ENCODE results near the gene FAR1. TPM values are rescaled to one million over a fixed set of nuclear protein-coding genes. Genes with fewer than 3 reads are reported as not detected.

The FAR1 gene
- polyA plus RNA-seq, 1 donor from 2014 or later = 110 TPM

DNA sequence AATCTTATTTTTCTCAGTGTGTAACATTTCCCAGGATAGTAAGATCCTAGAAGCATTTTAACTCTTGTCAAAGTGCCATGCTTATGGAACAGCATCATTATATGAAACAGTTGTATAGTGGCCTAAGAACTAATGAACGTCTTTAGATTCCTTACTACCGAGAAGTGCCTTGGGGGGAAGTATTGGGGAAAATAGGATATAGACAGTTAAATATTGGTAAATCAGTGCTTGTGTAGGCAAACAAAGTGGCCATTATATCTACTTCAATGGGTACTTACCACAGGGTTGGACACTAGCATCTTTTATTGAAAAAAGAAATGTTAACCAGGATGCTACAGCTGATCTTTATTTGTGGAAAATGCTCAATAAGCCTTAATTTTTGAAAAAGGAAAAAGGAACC is 11.3 kb downstream of the FAR1 start:
- Histone ChIP-seq H3K4me2 (ENCODE audit: low read length) (no peak overlapping the region), H2AFZ (ENCODE audit: low read depth, low read length) (no peak overlapping the region), H3F3A (ENCODE audit: insufficient read depth, low read length, poor library complexity, severe bottlenecking) (no peaks in the 10 kb centered on the region), H4K20me1 (ENCODE audit: insufficient read depth) (no peaks in the 10 kb centered on the region), H3K36me3 (ENCODE audit: insufficient read depth, low read length) (no peaks in the 10 kb centered on the region), H3K27me3 (ENCODE audit: insufficient read depth, low read depth, low read length) (no peaks in the 10 kb centered on the region), H3K9ac (ENCODE audit: low read length) (no peak overlapping the region), H3K9me3 (ENCODE audit: low read length) (no peaks in the 10 kb centered on the region), H3K4me3 (ENCODE audit: low read length) (no peak overlapping the region), H3K79me2 (replicated peaks; ENCODE audit: insufficient read depth, low read length) (peaks cover 89% of the 10 kb centered on the region), H3K9me2 (ENCODE audit: insufficient read depth, low read length) (no peaks in the 10 kb centered on the region), H3K27ac (ENCODE audit: low read length) (no peak overlapping the region)
- no peak for TF ChIP-seq SMC3 (conservative IDR thresholded peaks at IDR 0.05; ENCODE audit: poor library complexity)

DNA sequence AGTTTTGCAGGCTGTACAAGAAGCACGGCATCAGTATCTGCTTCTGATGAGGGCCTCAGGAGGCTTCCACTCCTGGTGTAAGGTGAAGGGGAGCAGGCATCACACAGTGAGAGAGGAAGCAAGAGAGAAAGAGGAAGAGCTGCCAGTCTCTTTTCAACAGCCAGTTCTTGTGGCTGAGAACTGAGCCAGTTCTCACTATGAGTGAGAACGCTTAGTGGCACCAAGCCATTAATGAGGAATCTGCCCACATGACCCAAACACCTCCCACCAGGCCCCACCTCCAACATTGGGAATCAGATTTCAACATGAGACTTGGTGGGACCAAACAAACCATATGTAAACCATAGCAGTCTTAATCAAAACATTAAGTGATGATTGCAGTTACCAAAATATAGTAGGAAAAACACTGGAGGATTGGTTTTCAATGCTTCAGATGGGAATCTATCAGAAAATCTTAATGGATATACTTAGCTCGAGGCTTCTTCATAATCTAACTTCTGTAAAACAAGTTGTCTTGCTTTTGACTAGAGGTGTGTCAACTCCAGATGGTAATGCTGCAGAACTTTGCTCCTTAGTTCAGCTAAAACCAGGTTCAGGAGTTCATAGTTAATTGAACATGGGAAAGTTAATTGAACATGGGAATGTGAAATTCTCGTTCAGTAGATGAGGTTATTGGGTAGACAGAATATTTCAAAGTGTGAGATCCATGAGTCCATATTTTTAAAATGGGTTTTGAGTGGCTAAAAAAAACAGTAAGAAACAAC is 12.2 kb downstream of the FAR1 start:
- Histone ChIP-seq H3K79me2 (replicated peaks; ENCODE audit: insufficient read depth, low read length) (peaks cover 85% of the 10 kb centered on the region), H3K27ac (ENCODE audit: low read length) (no peak overlapping the region), H3K9ac (ENCODE audit: low read length) (no peak overlapping the region), H2AFZ (ENCODE audit: low read depth, low read length) (no peak overlapping the region), H3K4me2 (ENCODE audit: low read length) (no peak overlapping the region), H3K4me3 (ENCODE audit: low read length) (no peak overlapping the region), H3F3A (ENCODE audit: insufficient read depth, low read length, poor library complexity, severe bottlenecking) (no peaks in the 10 kb centered on the region), H4K20me1 (ENCODE audit: insufficient read depth) (no peaks in the 10 kb centered on the region), H3K9me2 (ENCODE audit: insufficient read depth, low read length) (no peaks in the 10 kb centered on the region), H3K9me3 (ENCODE audit: low read length) (no peaks in the 10 kb centered on the region), H3K36me3 (ENCODE audit: insufficient read depth, low read length) (no peaks in the 10 kb centered on the region), H3K27me3 (ENCODE audit: insufficient read depth, low read depth, low read length) (no peaks in the 10 kb centered on the region)
- TF ChIP-seq POLR2AphosphoS5 (IDR thresholded peaks at IDR 0.05) = no peak
- TF ChIP-seq EZH2 (IDR thresholded peaks at IDR 0.05; ENCODE audit: borderline replicate concordance, insufficient read depth, low read length, poor library complexity, severe bottlenecking) = no peak
- TF ChIP-seq, protein P1, sequence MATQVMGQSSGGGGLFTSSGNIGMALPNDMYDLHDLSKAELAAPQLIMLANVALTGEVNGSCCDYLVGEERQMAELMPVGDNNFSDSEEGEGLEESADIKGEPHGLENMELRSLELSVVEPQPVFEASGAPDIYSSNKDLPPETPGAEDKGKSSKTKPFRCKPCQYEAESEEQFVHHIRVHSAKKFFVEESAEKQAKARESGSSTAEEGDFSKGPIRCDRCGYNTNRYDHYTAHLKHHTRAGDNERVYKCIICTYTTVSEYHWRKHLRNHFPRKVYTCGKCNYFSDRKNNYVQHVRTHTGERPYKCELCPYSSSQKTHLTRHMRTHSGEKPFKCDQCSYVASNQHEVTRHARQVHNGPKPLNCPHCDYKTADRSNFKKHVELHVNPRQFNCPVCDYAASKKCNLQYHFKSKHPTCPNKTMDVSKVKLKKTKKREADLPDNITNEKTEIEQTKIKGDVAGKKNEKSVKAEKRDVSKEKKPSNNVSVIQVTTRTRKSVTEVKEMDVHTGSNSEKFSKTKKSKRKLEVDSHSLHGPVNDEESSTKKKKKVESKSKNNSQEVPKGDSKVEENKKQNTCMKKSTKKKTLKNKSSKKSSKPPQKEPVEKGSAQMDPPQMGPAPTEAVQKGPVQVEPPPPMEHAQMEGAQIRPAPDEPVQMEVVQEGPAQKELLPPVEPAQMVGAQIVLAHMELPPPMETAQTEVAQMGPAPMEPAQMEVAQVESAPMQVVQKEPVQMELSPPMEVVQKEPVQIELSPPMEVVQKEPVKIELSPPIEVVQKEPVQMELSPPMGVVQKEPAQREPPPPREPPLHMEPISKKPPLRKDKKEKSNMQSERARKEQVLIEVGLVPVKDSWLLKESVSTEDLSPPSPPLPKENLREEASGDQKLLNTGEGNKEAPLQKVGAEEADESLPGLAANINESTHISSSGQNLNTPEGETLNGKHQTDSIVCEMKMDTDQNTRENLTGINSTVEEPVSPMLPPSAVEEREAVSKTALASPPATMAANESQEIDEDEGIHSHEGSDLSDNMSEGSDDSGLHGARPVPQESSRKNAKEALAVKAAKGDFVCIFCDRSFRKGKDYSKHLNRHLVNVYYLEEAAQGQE (IDR thresholded peaks at IDR 0.05; ENCODE audit: borderline replicate concordance) = no peak
- no peak for TF ChIP-seq TAF1 (IDR thresholded peaks at IDR 0.05; ENCODE audit: low read depth)
- TF ChIP-seq MXI1 (conservative IDR thresholded peaks at IDR 0.05; ENCODE audit: poor library complexity, severe bottlenecking) = no peak
- TF ChIP-seq EP300 (conservative IDR thresholded peaks at IDR 0.05; ENCODE audit: poor library complexity, severe bottlenecking) = no peak
- TF ChIP-seq RAD21 (conservative IDR thresholded peaks at IDR 0.05) = no peak
- no peak for TF ChIP-seq CTCF (IDR thresholded peaks at IDR 0.05; ENCODE audit: poor library complexity, severe bottlenecking)
- no peak for TF ChIP-seq SMC3 (conservative IDR thresholded peaks at IDR 0.05; ENCODE audit: poor library complexity)
